ENCODE results near the gene UMAD1.

UMAD1 gene

DNA sequence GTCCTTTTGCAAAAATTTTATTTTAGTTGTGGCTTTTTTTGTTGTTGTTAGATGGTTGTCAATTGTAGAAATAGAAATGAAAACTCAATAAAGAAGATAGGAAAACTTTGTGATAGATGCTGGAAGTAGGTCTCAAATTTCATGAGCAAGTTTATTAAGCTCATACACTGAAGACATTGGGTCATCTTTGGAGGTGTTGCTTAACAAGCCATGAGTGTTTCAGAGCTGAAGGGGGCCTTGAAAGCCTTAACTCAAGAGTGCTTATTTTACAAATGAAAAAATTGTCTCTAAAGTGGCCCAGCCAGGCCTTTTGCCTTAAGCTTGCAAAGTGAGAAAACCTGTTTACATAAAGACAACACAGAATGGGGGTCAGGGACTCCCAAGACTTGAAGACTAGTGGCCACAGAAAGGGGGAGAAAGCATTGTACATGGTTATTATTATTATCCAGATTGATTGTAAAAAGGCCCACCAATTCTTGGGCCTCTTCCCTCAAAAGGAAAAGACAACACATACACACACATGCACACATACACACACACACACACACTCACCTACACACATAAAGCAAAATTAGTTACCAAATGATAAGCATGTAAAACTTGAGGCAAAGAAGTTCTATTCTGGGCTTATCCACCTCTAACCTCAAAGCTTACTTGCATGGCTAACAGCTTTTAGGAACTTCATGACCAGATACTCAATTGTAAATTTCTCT lies 278.3 kb downstream of the UMAD1 start:
- TF ChIP-seq, protein P1, sequence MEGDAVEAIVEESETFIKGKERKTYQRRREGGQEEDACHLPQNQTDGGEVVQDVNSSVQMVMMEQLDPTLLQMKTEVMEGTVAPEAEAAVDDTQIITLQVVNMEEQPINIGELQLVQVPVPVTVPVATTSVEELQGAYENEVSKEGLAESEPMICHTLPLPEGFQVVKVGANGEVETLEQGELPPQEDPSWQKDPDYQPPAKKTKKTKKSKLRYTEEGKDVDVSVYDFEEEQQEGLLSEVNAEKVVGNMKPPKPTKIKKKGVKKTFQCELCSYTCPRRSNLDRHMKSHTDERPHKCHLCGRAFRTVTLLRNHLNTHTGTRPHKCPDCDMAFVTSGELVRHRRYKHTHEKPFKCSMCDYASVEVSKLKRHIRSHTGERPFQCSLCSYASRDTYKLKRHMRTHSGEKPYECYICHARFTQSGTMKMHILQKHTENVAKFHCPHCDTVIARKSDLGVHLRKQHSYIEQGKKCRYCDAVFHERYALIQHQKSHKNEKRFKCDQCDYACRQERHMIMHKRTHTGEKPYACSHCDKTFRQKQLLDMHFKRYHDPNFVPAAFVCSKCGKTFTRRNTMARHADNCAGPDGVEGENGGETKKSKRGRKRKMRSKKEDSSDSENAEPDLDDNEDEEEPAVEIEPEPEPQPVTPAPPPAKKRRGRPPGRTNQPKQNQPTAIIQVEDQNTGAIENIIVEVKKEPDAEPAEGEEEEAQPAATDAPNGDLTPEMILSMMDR (IDR thresholded peaks at IDR 0.05; ENCODE audit: unreplicated experiment in 3 of 3), result no peak
- no peak overlapping the region for H3K27ac Mint-ChIP-seq
- H3K9me3 Mint-ChIP-seq, result no peaks in the 10 kb centered on the region
- H3K4me3 Mint-ChIP-seq, result no peak overlapping the region
- no peaks in the 10 kb centered on the region for H3K4me1 Mint-ChIP-seq
- H3K27me3 Mint-ChIP-seq (ENCODE audit: low read depth), result no peaks in the 10 kb centered on the region
- no peaks in the 10 kb centered on the region for H3K36me3 Mint-ChIP-seq (ENCODE audit: low read depth)

DNA sequence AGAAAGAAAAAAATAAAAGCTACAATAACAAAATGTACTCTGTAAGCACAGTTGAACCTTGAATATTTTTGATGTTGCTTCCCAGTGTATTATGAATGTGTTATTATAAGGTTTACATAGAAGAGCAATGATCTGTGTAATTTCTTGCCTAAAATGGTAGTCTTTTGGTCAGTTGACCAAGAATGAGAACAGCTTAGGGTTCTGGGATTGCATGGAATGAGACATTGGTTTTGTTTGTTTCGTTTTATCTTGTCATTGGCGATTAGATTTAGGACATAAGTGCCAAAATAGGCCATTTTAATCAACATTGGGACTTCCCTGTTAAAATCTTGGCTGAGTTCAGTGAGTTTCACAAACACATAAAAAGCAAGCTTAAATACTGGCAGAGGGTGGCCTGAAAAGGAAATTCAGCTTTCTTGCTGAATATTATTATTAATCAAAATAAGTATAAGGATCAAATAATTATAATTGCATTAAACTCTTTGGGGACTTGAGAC lies 278.9 kb downstream of the UMAD1 start:
- TF ChIP-seq, protein P1 (IDR thresholded peaks at IDR 0.05; ENCODE audit: unreplicated experiment in 3 of 3), result no peak
- no peaks in the 10 kb centered on the region for H3K36me3 Mint-ChIP-seq (ENCODE audit: low read depth)
- no peaks in the 10 kb centered on the region for H3K4me1 Mint-ChIP-seq
- no peaks in the 10 kb centered on the region for H3K9me3 Mint-ChIP-seq
- H3K4me3 Mint-ChIP-seq, result no peak overlapping the region
- no peaks in the 10 kb centered on the region for H3K27me3 Mint-ChIP-seq (ENCODE audit: low read depth)
- no peak overlapping the region for H3K27ac Mint-ChIP-seq

DNA sequence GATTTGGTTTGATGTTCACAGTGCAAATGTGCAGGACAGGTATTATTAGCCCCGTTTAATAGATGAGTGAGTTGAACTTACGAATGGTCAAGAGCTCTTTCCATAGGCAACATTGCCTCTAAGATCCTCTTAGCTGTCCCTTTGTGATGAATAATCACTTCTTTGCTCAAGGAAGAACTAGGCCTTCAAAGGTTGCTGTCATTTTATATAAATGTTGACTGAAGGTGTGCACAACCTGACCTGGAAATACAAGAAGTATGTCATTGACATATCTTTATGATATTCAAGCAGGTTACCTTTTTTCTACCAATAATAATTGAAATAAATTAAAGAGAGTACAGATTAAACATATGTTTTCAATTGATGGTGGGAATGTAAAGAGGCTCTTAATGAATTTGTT lies 279.5 kb downstream of the UMAD1 start:
- no peaks in the 10 kb centered on the region for H3K27me3 Mint-ChIP-seq (ENCODE audit: low read depth)

DNA sequence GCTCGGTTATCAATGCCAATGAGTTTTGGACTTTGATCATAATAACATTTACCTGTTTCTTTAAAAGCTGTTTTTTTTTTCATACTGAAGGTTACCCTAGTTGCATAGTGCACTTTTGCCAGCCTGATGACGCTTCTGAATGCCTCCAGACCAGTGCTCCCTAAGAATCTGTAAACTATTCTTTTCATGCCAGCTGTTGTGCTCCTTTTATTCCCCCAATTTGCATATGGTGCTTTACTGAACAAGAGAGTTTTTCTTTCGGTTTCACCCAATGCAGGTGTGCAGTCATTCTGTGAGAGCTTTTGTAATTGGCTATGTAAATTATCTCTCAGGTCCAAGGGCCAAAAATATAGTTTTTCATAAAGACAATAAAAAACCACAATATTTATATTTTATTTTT lies 279.9 kb downstream of the UMAD1 start:
- Mint-ChIP-seq H3K4me1 (no peaks in the 10 kb centered on the region), H3K27me3 (ENCODE audit: low read depth) (no peaks in the 10 kb centered on the region), H3K27ac (no peak overlapping the region), H3K9me3 (no peaks in the 10 kb centered on the region), H3K36me3 (ENCODE audit: low read depth) (no peaks in the 10 kb centered on the region), H3K4me3 (no peak overlapping the region)
- TF ChIP-seq, protein P1 (IDR thresholded peaks at IDR 0.05; ENCODE audit: unreplicated experiment in 3 of 3), result no peak

More for the DNA sequence above, 279.5 kb downstream of the UMAD1 start:
- Mint-ChIP-seq H3K27ac (no peak overlapping the region), H3K4me3 (no peak overlapping the region), H3K36me3 (ENCODE audit: low read depth) (no peaks in the 10 kb centered on the region), H3K4me1 (no peaks in the 10 kb centered on the region), H3K9me3 (no peaks in the 10 kb centered on the region)
- TF ChIP-seq, protein P1 (IDR thresholded peaks at IDR 0.05; ENCODE audit: unreplicated experiment in 3 of 3), result no peak

DNA sequence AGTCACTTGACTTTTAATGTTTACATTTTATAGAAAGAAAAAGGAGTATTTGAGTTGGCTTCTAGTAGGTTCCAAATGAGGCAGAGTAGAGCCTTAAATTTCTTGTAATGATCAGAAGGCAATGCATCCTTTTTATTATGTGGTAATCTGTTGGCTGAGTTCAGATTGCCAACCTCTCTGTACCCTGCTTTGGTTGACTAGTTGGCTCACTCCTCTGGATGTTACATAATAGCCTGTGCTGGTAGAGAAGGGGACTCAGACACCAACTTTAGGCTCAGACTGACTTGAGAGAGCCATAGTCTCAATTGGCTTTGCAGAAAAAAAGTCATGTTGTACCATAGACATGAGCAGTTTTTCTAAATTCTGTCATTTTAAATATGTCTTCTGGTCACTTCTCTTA lies 281.3 kb downstream of the UMAD1 start:
- H3K36me3 Mint-ChIP-seq (ENCODE audit: low read depth), result no peaks in the 10 kb centered on the region
- no peaks in the 10 kb centered on the region for H3K27me3 Mint-ChIP-seq (ENCODE audit: low read depth)
- H3K9me3 Mint-ChIP-seq, result no peaks in the 10 kb centered on the region
- no peaks in the 10 kb centered on the region for H3K4me1 Mint-ChIP-seq
- TF ChIP-seq, protein P1 (IDR thresholded peaks at IDR 0.05; ENCODE audit: unreplicated experiment in 3 of 3), result no peak
- no peak overlapping the region for H3K4me3 Mint-ChIP-seq
- no peak overlapping the region for H3K27ac Mint-ChIP-seq

All from nephron (organoid).